ENCODE results near the gene PPP1R9A. TPM values are rescaled to one million over a fixed set of nuclear protein-coding genes. Genes with fewer than 3 reads are reported as not detected.

PPP1R9A gene
- total RNA-seq, result 1.3 and 1.5 TPM in 2 replicates

DNA sequence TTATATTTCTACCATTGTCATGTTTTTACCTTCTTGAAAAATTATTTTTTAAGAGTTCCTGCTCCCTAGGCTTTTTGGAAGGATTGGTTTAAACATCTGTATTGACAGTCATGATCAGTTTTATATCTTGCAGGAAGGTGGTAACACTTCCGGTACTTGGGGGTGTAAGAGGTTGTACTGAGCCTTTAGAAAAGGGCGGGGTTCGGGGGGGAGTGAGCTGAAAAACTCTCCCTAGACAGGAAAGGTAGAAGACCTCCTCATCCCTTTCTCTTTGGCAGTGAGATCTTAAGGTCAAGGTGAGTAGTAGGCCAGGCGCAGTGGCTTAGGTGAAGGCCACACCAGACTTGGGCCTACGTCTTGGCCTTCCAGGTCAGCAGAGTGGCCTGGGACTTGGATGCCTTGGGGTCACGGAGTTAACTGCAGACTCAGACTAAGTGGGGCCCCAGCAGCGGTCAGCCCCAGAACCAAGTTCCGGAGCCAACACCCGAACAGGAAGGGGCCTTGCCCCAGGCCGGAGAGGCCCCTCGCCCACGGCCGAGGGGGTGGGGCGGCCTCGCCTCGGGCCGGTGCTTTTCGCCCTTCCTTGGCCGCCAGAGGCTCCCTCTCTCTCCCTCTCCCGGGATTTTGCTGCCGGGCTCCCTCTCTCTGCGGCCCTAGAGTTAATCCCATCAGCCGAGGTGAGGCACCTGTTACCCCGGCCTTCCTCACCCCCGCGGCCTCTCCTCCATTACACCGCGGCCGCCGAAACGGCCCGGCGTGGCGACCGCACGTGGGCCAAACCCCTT is at the start of gene PPP1R9A:
PPP1R9A (plus strand) TSS at position 569 of the 785 bp plus-strand sequence. CDS start 2,520 bp downstream, outside the sequence.
- ChIA-PET CTCF (no interaction called here), POLR2A (no interaction called here)
- intact Hi-C loops (cut with micrococcal nuclease), result loop anchor here (10.0 kb wide), 1 partner anchor 462 kb away; no protein-coding TSS in a partner anchor
- TF ChIP-seq, protein P1, sequence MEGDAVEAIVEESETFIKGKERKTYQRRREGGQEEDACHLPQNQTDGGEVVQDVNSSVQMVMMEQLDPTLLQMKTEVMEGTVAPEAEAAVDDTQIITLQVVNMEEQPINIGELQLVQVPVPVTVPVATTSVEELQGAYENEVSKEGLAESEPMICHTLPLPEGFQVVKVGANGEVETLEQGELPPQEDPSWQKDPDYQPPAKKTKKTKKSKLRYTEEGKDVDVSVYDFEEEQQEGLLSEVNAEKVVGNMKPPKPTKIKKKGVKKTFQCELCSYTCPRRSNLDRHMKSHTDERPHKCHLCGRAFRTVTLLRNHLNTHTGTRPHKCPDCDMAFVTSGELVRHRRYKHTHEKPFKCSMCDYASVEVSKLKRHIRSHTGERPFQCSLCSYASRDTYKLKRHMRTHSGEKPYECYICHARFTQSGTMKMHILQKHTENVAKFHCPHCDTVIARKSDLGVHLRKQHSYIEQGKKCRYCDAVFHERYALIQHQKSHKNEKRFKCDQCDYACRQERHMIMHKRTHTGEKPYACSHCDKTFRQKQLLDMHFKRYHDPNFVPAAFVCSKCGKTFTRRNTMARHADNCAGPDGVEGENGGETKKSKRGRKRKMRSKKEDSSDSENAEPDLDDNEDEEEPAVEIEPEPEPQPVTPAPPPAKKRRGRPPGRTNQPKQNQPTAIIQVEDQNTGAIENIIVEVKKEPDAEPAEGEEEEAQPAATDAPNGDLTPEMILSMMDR (IDR thresholded peaks at IDR 0.05), result no peak
- peak; percentile 28 for ATAC-seq (ENCODE audit: low read depth)
- Mint-ChIP-seq H3K27ac (no peak within 1 kb of the TSS), H3K36me3 (ENCODE audit: low read depth) (no peaks in the 10 kb centered on the region), H3K4me1 (peaks cover 15% of the 10 kb centered on the region), H3K9me3 (no peaks in the 10 kb centered on the region), H3K4me3 (peak within 1 kb of the TSS; percentile 71), H3K27me3 (peaks cover 42% of the 10 kb centered on the region)
- DNase-seq, result no peak

DNA sequence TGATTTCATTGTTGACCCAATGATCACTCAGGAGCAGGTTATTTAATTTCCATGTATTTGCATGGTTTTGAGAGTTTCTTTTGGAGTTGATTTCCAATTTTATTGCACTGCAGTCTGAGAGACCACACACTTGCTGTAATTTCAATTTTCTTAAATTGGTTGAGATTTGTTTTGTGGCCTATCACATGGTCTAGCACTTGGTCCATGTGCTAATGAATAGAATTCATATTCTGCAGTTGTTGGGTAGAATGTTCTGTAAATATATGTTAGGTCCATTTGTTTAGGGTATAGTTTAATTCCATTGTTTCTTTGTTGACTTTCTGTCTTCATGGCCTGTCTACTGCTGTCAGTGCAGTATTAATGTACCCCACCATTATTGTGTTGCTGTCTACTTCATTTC is 36.3 kb upstream of the PPP1R9A start:
- DNase-seq, result no peak
- ChIA-PET POLR2A (no interaction called here), CTCF (no interaction called here)
- Mint-ChIP-seq H3K27me3 (peaks cover 5% of the 10 kb centered on the region), H3K27ac (no peak overlapping the region), H3K9me3 (no peaks in the 10 kb centered on the region), H3K4me1 (no peaks in the 10 kb centered on the region), H3K36me3 (ENCODE audit: low read depth) (no peaks in the 10 kb centered on the region), H3K4me3 (no peak overlapping the region)
- intact Hi-C loops (cut with micrococcal nuclease), result no loop called here
- TF ChIP-seq, protein P1 (IDR thresholded peaks at IDR 0.05), result no peak
- no peak for ATAC-seq (ENCODE audit: low read depth)

GRCh38 chr7:94873239-94873638 is 34.2 kb upstream of the PPP1R9A start:
- no peak for ATAC-seq (ENCODE audit: low read depth)
- Mint-ChIP-seq H3K36me3 (ENCODE audit: low read depth) (no peaks in the 10 kb centered on the region), H3K4me1 (no peaks in the 10 kb centered on the region), H3K9me3 (peaks cover 4% of the 10 kb centered on the region), H3K4me3 (no peak overlapping the region), H3K27me3 (peaks cover 5% of the 10 kb centered on the region), H3K27ac (no peak overlapping the region)
- POLR2A ChIA-PET, result no interaction called here
- TF ChIP-seq, protein P1 (IDR thresholded peaks at IDR 0.05), result no peak
- intact Hi-C loops (cut with micrococcal nuclease), result no loop called here
- CTCF ChIA-PET, result no interaction called here
- no peak for DNase-seq

- Mint-ChIP-seq H3K27ac (no peak overlapping the region), H3K27me3 (peaks cover 5% of the 10 kb centered on the region), H3K4me1 (no peaks in the 10 kb centered on the region), H3K4me3 (no peak overlapping the region), H3K36me3 (ENCODE audit: low read depth) (no peaks in the 10 kb centered on the region), H3K9me3 (peaks cover 8% of the 10 kb centered on the region)
- ChIA-PET CTCF (no interaction called here), POLR2A (no interaction called here)
- ATAC-seq (ENCODE audit: low read depth), result no peak
- intact Hi-C loops (cut with micrococcal nuclease), result no loop called here
- no peak for DNase-seq
- TF ChIP-seq, protein P1 (IDR thresholded peaks at IDR 0.05), result no peak
Observed at GRCh38 chr7:94874036-94874785, 33.2 kb upstream of the PPP1R9A start.

DNA sequence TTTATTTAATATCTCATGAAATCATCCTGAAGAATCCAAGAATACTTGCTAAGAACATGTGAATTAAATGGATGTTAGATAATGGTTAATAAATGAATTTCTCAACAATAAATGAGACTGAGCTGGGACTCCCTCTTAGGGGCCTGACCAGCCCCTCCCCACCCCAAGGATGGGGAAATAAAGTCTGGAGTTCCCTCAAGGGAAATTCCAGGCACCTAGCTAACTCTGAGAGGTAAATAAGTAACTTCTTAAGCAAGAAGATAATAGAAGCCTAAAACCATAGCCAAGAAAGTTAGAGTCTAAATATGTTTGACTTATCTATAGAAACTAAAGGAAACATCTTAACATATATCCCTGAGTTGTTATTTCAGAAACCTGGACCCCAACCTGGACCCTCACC is 32.2 kb upstream of the PPP1R9A start:
- H3K4me3 Mint-ChIP-seq, result no peak overlapping the region
- TF ChIP-seq, protein P1 (IDR thresholded peaks at IDR 0.05), result no peak
- no peak overlapping the region for H3K27ac Mint-ChIP-seq
- no peak for ATAC-seq (ENCODE audit: low read depth)
- H3K27me3 Mint-ChIP-seq, result peaks cover 3% of the 10 kb centered on the region
- POLR2A ChIA-PET, result no interaction called here
- no peaks in the 10 kb centered on the region for H3K36me3 Mint-ChIP-seq (ENCODE audit: low read depth)
- intact Hi-C loops (cut with micrococcal nuclease), result no loop called here
- DNase-seq, result no peak
- H3K4me1 Mint-ChIP-seq, result no peaks in the 10 kb centered on the region
- CTCF ChIA-PET, result no interaction called here
- H3K9me3 Mint-ChIP-seq, result peaks cover 8% of the 10 kb centered on the region

Data from activated B cell treated with CpG ODN at 0.5 μM for 24 hours (primary cell).